DMS79 treated with DMSO at 0.1 percent for 48 hours (cell line): ENCODE results near the gene HPDL.
A peak's percentile ranks its signal among the peaks of the same experiment; 100 is the strongest.
"Not testable (repeated sequence)": the region's sequence is repeated elsewhere in the genome, so short reads cannot be mapped to it uniquely, and the experiment has no call there.

Experiments
- DNase-seq: peaks from one replicate; lab custom pipeline; 2025; lab: John Stamatoyannopoulos, UW

Gene HPDL

DNA sequence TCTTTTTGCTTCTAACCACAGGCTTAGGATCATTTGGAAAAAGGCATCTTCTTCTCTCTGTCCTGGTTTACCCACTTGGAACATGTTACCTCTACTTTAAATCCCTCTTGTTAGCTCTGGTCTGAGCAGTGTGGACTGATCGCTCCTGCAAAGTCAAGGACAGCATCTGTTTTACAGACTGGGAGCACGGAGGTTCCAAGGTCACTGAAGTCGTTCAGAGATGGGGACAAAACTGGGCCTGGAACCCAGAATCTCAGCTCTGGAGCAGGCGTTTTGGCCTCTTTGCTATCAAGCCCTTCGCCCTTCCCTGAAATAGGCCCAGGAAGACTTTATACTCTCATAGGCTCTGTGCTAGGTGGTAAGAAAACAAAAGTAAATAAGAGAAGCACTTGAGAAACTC lies 24.8 kb downstream of the HPDL start:
- no peak for DNase-seq

DNA sequence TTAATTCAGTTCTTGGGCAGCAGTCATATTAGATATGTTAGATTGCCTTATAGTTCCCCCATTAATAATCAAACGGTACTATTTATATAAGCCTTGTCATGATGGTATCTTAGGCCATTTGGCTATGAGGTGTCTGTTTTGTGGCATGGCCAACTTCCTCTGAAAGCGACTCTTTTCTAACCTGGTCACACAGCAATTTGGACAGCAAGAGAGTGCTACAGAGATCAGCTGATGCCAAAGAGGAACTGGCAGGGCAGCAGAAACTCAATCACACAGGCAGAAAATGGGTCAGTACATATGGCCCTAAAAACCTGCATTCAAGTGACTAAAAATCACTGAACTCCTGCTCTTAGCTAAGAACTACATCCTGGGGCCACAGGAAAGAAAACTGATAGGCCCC lies 27.0 kb downstream of the HPDL start:
- DNase-seq: no peak

DNA sequence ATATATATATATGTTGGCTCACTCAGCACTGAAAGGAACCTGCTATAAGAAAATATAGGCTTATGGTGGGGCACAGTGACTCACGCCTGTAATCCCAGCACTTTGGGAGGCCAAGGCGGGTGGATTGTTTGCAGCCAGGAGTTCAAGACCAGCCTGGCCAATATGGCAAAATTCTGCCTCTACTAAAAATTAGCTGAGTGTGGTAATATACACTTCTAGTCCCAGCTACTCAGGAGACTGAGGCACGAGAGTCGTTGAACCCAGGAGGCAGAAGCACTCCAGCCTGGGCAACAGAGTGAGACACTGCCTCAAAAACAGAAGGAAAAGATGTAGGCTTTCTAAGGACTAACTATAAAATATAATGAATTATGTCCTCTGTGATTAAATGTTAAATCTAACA lies 28.1 kb downstream of the HPDL start:
- DNase-seq: no peak

DNA sequence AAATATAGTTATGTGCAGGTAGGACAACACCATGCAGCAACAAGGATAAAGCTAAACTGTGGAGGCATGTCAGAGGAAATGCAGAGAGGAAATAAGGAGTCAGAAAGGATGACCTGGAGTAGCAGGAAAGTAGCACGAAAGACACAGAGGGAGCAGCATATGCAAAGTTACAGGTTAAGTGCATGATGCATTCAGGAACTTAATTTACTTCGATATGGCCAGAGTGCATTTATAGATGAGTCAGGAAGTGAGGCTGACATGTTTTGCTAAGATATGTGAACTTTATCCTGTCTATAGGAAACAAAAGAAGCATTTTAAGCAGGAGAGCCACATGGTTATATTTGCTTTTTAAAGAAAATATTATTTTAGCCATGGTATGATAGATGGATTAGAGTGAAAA lies 29.0 kb downstream of the HPDL start:
- no peak for DNase-seq

DNA sequence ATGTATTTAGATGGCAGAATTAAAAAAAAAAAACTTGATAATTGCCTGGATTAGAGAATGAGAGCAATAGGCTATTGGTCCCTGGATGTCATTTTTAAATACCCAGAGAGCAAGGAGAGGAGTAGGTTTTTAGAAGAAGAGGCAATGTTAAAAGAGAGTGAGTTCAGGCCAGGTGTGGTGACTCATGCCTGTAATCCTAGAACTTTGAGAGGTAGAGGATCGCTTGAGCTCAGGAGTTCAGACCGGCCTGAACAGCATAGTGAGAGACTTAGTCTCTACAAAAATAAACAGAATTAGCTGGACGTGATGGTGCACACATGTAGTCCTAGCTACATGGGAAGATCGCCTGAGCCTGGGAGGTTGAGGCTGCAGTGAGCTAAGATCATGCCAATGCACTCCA lies 29.5 kb downstream of the HPDL start:
- DNase-seq: no peak

DNA sequence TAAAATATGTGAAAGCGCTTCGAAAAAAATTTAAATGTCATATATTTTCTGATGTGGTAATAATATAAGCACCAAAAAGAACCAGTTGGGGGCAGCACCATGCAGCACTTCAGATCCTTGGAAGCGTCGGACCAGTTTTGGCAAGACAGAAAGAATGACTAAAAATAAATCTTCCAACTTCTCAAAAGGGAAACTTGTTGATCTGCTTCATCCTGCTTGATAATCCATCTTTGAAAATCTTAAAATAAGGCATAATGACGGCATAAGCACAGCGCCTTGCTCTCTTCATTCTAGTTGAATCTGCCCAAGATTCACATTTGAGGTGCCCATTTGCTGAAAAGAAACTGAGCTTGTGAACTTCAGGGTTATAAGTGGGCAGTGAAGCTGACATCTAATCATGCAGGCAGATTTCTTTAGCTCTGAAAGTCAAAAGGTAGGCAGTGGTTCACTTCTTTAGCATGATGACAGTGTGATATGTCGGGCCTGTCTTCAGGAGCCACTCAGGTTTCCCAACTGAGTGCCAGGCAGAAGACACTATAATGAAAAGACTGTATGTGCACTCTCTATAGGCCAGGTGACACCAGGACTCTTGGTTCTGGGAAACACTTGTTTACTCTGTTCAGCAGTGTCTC lies 33.3 kb downstream of the HPDL start:
- peak; percentile 38 for DNase-seq

DNA sequence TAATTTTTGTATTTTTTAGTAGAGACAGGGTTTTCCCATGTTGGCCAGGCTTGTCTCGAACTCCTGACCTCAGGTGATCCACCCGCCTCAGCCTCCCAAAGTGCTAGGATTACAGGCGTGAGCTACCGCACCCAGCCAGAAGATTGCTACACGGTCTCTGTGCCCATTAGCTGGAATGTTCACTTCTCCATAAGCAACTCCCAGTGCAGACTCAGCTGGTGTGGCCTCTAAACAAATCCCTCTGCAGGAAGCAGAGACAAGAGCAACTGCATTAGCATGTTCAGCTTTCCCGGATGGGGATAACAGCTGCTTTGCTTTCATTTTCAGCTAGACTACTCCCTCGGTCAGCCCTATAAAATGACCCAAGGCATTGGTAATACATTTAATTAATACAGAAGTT lies 34.3 kb downstream of the HPDL start:
- not testable (repeated sequence) for DNase-seq

DNA sequence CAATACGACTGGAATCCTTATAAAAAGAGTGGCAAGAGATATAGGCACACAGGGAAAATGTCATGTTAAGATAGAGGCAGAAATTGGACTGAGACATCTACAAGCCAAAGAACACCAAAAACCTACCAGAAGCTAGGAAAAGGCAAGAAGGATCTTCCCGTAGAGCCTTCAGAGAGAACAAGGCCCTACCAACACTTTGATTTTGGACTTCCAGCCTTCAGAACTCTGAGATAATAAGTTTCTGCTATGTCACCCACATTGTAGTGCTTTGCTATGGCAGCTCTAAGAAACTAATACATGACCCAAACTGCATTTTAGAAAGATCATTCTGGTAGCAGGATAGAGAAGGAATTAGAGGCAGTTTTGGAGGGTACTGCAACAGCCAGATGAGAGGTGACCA lies 37.6 kb downstream of the HPDL start:
- DNase-seq: no peak

DNA sequence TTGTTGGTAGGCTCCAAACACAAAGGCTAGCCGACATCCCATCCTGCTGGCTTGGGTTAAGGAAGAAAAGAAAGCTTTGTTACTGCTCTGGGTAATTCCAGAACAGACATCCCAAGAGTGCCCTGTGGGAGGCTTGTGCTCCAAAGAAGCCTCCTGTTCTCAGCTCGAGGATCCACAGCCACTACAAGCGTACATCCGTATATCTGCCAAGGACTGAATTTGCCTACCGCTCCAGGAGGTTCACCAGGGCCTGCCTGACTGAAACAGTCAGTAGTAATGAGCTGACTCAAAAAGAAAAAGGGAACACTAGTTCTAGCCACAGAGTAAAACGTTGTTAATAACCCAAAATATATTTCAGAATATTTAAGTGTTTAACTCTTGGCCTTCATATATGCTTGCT lies 38.4 kb downstream of the HPDL start:
- no peak for DNase-seq

DNA sequence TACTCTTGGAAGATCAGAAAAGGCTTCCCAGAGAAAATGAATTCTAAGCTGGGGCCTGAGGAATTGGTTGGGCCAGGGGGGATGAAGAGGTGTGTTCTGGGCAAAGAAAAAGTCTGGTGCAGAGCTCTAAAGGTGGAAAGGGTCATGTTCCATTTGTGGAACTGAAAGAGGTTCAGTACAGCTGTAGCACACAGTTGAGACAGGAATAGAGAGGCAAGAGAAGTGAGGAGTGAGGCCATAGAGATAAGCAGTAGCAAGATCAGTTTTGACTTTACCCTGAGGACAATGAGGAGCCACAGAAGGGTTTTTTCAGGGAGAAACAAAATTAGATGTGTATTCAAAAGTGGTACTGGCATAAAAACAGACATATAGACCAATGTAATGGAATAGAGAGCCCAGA lies 43.9 kb downstream of the HPDL start:
- DNase-seq: no peak

DNA sequence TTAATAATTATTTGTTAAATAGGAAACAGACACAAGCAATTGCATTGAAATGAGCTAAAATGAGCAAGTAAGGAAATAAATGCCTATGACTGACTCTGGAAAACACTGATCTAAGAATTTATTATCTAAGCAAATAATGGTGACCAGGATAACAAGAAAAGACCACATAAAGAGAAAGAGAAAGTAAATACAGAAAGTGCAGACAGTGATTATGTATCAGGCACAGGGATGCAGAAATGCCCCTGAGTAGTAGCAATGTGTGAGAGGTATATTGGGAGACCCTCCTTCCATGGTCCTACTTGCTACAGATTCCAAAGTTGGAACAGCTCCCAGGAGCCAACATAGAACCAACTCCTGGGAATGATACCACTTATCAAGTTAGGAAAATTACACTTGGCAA lies 46.9 kb downstream of the HPDL start:
- no peak for DNase-seq

DNA sequence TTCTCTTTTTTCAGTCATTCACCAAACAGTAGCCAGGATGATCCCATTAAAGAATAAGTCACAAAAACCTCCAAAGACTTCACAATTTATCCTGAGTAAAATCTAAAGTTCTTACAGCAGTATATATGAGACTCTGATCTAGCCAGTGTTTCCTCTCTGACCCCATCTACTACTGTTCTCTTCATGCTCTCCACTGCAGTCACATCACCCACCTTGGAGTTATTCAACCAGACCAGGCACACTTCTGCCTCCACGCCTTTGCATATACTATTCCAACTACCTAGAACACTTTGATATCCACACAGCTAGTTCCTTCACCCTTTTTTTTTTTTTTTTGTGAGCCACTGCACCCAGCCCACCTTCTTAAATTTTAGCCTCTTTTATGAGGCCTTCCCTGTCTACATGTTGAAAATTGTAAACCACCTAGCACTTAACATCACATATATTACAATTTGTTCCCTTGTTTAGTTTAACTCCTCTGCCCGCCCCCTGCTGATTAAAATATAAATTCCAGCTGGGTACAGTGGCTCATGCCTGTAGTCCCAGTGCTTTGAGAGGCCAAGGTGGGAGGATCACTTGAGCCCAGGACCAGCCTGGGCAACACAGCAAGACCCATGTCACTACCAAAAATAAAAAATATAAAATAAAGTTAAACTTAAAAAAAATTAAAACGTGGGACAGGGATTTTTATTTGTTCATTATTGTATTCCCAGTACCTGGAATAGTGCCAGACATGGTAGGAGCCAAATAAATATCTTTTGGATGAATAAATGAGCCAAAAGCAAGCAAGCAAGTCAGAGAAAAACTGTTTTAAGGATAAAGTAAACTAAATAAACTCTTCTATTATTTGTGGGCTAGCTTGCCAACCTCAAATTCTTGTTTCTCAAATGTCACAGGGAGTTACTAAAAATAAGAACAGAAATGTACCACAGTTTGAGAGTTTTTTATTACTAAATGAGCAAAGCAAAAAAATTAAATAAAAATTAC lies 48.7 kb downstream of the HPDL start:
- DNase-seq: no peak

DNA sequence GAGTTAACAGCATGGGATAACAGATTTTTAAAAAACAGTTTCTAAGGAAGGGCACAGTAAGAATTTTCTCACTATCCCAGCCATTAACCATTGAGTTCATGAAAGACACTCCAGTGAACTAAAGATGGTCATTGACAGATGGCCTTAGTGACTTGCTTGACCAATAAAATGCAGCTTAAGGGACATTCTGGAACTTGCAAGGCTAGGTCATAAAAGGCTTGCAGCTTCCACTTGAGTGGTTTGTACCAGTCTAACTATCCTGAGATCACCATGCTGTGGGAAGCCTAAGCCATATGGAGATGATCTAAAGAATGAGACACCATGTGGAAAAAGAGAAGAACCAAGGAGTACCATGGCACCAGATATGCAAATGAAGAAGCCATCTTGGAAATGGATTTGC lies 51.5 kb downstream of the HPDL start:
- no peak for DNase-seq
